Left kidney (tissue), 2 donors: ENCODE results near the gene OXCT2. TPM values are rescaled to one million over a fixed set of nuclear protein-coding genes. Genes with fewer than 3 reads are reported as not detected.

ENCODE experiments used
- DNase-seq: peaks from one replicate; pipeline ENCODE4 v3.0.0-alpha.2; 2013
- polyA plus RNA-seq: library from polyadenylated mRNA; unstranded; fragments of 120-200 nt; gene quantifications from one replicate; pipeline ENCODE4 v1.2.1, GENCODE V29; 2013; ENCODE audit not compliant: insufficient read length

OXCT2 gene
- polyA plus RNA-seq, 1 donor = 0.85 TPM

GRCh38 chr1:39762550-39763540, 8.3 kb downstream of the OXCT2 start:
- DNase-seq = no peak

DNA sequence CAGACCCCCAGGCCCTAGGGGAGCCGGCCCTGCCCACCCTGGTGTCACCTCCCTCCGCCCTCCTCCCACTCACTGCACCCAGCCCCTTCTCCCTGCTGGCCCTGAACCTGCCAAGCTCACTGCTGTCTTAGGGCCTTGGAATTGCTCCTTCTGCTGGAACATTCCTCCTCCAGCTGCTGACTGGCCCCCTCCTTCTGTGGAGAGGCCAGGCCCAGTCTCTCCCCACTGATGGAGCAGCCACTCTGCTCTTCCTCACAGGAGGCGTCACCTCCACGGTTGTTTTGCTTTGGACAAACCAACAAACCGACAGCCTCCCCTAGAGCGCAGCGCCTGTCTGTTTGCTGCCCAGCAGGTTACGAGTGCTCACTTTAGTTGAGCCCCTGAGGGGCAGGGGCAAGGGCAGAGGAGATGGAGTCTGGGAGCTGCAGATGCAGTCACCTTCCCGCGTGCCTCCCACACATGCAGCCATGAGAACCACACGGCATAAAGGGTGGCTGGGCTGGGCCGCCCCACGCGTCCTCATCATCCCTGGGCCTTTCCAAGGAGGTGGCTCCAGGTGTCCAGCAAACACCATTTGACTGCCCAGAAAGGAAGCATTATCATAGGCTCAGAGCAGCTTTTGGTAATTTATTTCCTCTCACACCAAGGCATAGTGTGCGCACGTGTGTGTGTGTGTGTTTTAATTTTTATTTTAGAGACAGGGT, 9.4 kb downstream of the OXCT2 start:
- no peak for DNase-seq

DNA sequence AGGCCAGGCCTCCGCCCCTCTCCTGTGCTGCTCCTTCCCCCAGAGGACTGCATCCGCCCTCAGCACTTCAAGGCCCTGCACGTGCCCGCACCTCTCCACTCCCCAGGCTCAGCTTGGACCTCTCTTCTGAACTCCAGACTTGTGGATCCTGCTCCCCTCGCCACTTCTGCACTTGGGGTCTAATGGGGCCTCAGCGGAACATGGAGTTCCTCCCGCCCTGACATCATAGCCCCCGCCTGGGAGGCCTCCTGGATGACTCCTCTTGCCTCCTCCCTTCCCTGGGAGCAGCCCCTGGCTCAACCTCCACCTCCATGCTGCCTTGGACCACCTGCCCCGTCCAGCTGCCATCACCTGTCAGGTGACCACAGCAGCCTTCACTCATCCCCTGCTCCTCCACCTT, 10.1 kb downstream of the OXCT2 start:
- DNase-seq = no peak

DNA sequence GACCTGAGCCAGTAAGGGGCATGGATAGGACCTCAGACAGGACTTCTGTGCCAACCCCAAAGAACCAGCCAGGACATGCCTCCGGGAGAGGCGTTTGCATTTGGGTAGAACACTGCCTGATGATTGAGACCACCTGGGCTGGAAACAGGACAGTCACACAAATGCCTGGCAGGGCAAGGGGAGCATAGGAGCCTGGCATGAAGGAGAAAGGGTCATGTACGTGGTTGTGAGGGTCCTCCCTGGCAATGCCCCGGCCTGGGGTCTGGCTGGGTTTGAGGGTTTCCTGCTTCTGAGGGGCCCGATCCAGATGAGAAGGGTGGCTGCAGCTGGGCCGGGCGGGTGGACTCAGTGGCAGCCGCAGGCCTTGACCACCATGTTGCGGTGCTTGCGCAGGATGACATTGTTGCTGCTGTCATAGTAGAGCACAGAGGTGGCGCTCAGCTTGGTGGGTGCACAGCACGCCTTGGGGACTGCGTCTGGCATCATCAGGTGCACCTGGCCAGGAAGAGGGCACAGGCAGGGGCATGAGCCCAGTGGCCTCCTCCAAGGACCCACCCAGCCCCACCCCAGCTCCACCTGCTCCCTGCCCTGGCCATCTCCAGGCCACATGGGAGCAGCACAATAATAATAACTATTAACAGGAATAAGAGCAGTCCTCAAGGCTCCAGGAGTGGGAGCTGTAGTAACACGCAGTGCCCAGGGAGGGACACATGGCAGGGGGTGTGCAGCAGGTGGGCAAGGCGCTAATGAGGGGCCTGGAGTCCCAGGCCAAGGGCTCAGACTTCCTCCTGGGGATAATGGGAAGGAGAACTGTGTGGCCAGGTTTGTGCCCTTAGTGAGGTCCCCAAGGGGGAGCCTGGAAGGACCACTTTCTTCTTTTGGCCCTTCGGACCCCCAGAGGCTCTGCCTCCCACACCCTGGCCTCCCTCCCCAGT, 10.8 kb downstream of the OXCT2 start:
- DNase-seq = no peak

- DNase-seq = no peak
These were observed 11.8 kb downstream of the OXCT2 start for GRCh38 chr1:39759436-39759726.

GRCh38 chr1:39758556-39759435, 12.4 kb downstream of the OXCT2 start:
- DNase-seq = no peak

DNA sequence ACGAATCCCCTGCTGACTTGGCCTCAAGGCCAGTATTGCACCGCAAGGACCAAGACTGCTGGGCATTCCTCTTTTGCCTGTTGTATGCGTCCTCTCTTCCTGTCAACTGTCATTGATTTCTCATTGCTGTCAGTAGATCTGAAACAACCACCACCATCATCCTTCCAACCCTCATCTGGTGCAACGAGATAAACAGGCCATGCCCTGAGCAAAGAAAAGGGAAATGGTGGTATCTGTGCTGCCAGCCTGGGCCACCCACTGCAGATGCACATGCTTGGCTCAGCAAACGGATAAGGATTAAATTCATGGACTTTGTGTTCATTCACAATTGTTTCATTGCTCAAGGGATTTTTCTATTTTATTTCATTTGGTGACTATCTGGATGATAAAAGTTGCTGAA, 13.6 kb downstream of the OXCT2 start:
- DNase-seq = no peak

- no peak for DNase-seq
These were observed 15.0 kb downstream of the OXCT2 start for GRCh38 chr1:39755965-39756659.

- DNase-seq = no peak
These were observed 16.1 kb downstream of the OXCT2 start for GRCh38 chr1:39754906-39755504.

DNA sequence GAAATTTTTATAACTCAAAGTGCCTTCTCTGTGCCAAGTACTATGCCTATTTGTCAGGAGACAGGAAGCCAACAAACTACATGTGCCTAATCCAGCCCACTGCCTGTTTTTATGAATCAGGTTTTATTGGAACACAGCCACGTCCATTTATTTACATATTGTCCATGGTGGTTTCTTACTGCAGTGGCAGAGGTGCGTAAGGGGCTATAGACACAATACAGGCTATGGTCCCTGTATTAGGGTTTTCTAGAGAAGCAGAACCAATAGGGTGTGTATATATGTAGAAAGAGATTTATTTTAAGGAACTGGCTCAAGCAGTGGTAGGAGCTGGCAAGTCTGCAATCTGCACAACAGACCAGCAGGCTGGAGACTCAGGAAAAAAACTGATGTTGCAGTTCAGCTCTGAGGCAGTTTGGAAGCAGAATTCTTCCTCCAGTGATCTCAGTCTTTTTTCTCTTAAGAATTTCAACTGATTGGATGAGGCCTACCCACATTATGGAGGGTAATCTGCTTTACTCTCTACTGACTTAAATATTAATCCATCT, 17.1 kb downstream of the OXCT2 start:
- no peak for DNase-seq

GRCh38 chr1:39753132-39754025, 17.8 kb downstream of the OXCT2 start:
- DNase-seq = no peak

DNA sequence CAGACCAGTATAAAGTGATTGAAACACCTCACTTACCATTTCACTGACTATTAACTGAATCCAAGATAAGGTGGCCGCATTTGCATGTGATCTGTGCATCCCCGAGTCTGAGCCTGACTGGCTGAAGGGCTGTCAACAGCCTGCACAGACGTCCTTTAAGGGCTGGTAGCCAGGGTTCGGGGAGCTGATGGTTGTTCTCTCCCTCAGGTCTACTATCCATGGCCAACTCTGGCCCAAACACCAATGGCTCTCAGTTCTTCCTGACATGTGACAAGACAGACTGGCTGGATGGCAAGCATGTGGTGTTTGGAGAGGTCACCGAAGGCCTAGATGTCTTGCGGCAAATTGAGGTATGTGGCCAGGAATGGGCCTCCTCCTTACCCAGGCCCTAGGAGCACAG, 18.4 kb downstream of the OXCT2 start:
- no peak for DNase-seq

DNA sequence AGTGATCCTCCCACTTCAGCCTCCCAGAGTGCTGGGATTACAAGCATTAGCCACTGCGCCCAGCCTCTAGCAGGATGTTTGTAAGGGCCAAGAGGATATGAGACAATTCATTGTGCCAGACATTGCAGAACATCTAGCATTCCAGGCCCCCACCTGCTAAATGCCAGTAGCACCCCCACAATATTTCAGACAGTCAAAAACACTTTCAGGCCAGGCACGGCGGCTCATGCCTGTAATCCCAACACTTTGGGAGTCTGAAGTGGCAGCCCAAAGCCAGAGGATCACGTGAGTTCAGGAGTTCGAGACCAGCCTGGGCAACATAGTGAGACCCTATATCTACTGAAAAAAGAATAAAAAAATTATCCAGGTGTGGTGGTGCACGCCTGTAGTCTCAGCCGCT, 19.6 kb downstream of the OXCT2 start:
- no peak for DNase-seq

DNA sequence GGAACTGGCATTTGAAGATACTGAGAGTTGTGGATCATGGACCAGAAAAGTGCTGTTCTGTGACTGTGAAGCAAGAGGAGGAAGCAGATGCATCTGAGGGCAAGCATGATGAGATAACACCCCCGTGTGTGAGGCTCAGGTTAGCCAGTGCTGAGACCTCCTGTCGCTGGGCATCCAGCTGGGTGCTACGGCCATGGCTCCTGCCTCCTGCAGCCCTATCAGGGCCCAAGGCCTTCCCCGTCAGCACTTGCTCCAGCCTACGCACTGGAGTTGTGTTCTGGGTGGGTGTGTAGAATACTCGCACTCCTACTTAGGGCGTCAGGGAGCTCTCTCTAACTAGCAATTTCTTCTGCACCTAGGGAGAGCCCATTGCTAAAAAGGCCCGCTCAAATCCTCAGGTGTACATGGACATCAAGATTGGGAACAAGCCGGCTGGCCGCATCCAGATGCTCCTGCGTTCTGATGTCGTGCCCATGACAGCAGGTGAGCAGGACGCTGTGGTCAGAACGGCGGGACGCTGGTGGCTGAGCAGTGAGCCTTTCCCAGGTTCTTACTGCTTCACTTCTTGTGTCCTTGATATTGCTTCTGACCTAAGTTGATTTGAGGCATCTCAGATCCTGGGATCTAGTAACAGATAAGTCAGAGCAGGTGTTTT, 26.0 kb downstream of the OXCT2 start:
- no peak for DNase-seq

DNA sequence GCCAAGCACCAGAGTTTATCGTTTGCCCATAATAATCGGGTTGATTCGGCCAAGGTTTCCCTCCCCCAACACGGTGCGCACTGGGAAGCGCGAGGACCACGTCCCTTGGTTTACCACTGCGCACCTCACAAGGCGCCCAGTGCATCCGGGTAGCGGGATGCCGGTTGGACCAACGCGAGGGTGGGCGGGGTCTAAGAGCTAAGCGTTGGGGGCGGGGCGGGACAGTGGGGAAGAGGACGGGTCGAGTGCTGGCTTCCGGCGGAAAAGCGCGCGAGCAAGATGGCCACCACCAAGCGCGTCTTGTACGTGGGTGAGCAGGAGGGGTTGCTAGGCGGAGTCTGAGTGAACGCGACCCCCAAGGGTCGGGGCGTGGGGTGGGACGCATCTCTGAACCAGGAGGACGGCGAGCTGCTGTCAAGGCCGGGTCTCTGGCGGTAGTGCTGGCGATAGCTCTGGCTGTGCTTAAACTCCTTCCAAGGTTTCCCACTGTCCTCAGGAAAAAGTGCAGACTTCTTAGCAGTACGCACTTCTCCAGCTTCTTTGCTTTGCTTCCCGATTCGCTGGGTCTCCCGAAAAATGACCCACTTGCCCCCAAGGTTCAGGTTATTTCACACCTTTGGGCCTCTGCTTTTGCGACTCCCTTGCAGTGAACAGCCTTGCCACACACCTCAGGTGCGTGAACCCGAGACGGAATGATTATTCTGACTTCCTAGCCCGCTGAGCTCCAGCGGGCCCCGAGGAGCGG, 32.4 kb downstream of the OXCT2 start, which contains the start of gene PPIE:
Gene PPIE, plus strand, starts transcription at position 261 of the 745 bp plus-strand sequence. Its CDS starts 19 bp downstream, at position 280.
- DNase-seq = peak; percentile 90

DNA sequence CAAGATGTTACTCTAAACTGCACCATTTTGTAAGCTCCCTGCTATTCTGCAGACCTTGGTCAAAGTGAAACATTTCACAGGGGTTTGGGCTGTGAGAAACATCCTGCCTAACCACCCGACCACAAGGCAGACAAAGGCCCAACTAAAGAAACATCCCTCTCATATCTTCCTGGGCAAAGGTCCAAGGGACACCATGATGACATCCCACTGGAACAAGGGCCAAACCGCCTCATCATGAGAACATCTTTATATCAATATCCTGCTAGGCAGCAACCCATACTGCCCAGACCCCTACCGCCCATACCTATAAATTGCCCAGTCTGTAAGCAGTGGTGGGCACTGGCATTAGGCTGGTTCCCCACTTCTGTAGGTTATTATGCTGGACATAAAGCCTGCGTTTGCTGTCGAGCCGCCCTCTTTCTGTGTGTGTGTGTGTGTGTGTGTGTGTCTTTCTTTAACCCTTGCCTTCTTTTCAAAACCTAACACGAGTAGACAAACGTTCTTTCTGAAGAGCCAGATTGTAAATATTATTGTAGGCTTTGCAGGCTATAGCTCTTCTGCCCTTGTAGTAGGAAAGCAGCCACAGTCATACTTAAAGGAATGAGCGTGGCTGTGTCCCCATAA, 33.5 kb downstream of the OXCT2 start:
- no peak for DNase-seq

DNA sequence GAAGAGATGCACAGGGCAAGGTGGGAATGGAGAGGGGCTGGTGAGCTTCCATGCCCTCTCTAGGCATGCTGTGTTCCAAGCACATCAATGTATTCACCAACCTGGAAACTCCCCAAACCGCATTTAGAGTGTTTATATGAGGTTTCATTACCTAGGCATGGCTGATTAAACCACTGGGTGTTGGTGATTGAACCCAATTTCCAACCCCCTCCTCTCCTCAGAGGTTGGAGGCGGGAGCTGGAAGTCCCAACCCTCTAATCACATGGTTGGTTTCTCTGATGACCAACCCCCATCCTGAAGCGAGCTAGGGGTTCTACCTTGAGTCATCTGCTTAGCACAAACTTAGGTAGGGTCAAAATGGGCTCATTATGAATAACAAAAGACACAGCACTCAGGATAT, 35.4 kb downstream of the OXCT2 start:
- DNase-seq = no peak
